H1 (cell line): ENCODE results near the gene DYSF. TPM values are rescaled to one million over a fixed set of nuclear protein-coding genes. Genes with fewer than 3 reads are reported as not detected.

Experiments used
- CHD2 ChIP-seq: IDR thresholded peaks from 2 replicates; pipeline ENCODE4 v1.6.1; 2012; ENCODE audit warnings: low read length, improper control_type of control experiment
- TCF12 ChIP-seq: IDR thresholded peaks from 2 replicates; pipeline ENCODE4 v1.6.1; 2011; ENCODE audit warnings: low read depth, mild to moderate bottlenecking, low read length
- polyA plus RNA-seq, 7 experiments: library from polyadenylated mRNA; depleted of rRNA in 3 of 7; stranded (reverse) in 5 of 7; unstranded in 2 of 7; fragments of >200 nt in 5 of 7; fragments of 200-250 nt in 2 of 7; gene quantifications; 1 replicate in 5 of 7; 2 replicates in 1 of 7; 4 replicates in 1 of 7; pipeline versions ENCODE4 v1.2.1 to v1.2.3, GENCODE V29; 2011 to 2013; ENCODE audit warnings: missing spikeins in 2 of 7, mixed read lengths in 2 of 7
- total RNA-seq: library from RNA; stranded (reverse); fragmentation: NEBNext Ultra II Directional; extraction: Animal tissue kit (Norgen Biotek cat#: 25700); gene quantifications from 2 replicates; pipeline ENCODE4 v1.2.1, GENCODE V29; 2021
- TF ChIP-seq, protein P1 (sequence below), 3 experiments: IDR thresholded peaks; 1 replicate in 2 of 3; 2 replicates in 1 of 3; pipeline versions ENCODE4 v1.5.1 to v1.6.1; 2011; ENCODE audit warnings: low read length in 3 of 3, mild to moderate bottlenecking in 3 of 3, inconsistent platforms in 2 of 3, low read depth in 1 of 3, moderate library complexity in 1 of 3; ENCODE audit not compliant: insufficient read depth in 1 of 3; ENCODE audit errors: control extremely low read depth in 1 of 3

Gene DYSF
- total and polyA plus RNA-seq, 2 of the 8 experiments (the other 6 are each of a cell fraction or from before 2014, with no cell fraction given) = 5.8 to 7.1 TPM

DNA sequence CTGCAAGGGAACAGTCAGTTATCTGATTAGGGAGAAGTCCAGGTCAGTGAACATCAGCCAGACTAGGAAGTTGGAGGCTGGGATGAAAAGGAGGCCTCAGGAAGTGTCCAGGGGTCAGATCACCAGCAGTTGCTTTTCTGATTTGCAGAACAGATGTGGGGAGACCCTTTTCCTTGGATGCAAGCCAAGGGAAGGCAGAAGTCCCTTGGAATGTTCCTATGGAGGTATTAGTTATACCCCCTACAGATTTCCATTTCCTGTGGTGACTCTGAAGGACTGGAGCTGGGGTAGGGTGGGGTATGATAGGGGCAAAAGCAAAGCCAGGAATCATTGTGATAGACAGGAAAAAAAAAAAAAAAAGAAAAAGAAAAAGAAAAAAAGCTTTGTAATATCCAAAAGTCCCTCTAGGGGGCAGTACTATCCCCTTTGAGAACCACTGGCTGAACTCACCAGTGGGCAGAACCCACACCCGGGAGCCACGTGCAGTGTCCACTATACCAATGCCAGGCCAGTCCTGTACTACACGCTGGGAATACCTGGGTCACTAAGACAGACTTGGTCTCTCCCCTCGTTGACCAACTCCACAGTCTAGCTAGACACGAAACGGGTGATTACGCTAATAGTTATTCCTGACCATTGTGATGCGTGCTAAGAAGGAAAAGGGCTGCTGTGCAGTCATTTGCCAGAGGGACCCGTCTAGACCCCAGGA, 7.4 kb downstream of the DYSF start (continued):
- TF ChIP-seq, protein P1, sequence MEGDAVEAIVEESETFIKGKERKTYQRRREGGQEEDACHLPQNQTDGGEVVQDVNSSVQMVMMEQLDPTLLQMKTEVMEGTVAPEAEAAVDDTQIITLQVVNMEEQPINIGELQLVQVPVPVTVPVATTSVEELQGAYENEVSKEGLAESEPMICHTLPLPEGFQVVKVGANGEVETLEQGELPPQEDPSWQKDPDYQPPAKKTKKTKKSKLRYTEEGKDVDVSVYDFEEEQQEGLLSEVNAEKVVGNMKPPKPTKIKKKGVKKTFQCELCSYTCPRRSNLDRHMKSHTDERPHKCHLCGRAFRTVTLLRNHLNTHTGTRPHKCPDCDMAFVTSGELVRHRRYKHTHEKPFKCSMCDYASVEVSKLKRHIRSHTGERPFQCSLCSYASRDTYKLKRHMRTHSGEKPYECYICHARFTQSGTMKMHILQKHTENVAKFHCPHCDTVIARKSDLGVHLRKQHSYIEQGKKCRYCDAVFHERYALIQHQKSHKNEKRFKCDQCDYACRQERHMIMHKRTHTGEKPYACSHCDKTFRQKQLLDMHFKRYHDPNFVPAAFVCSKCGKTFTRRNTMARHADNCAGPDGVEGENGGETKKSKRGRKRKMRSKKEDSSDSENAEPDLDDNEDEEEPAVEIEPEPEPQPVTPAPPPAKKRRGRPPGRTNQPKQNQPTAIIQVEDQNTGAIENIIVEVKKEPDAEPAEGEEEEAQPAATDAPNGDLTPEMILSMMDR (IDR thresholded peaks at IDR 0.05; ENCODE audit: control extremely low read depth in 1 of 3, insufficient read depth in 1 of 3, low read depth in 1 of 3, low read length in 3 of 3) = peak in 2 of 3 experiments; percentile 47 to 48; a peak in 2 of 4 replicates
- TF ChIP-seq TCF12 (0 out of 2 replicates have a peak, but pooled peaks have one; percentile 59), CHD2 (no peak)
